Hepatic stellate cell (primary cell): Measurements from ENCODE around the gene TFF2.

Experiments
- DNase-seq: peaks from one replicate; pipeline ENCODE4 v3.0.0; 2011; ENCODE audit warnings: low spot score

TFF2 gene

GRCh38 chr21:42350927-42351426 lies at the start of gene TFF2:
TSS of gene TFF2 (minus strand) at chr21:42350994. CDS start at chr21:42350957, 37 bp downstream.
- DNase-seq, result no peak

- DNase-seq, result no peak
Measured at GRCh38 chr21:42400525-42400924, 49.7 kb upstream of the TFF2 start.

- DNase-seq, result no peak
Measured at GRCh38 chr21:42398436-42399028, 47.7 kb upstream of the TFF2 start.

GRCh38 chr21:42397746-42398394 lies 47.1 kb upstream of the TFF2 start:
- no peak for DNase-seq

GRCh38 chr21:42396799-42397745 lies 46.3 kb upstream of the TFF2 start:
- no peak for DNase-seq

- DNase-seq, result no peak
Measured at GRCh38 chr21:42395905-42396651, 45.3 kb upstream of the TFF2 start, which contains the start of gene TMPRSS3. TSS of gene TMPRSS3 (minus strand) at chr21:42396052. CDS start at chr21:42395417, 635 bp downstream.

- DNase-seq, result no peak
Measured at GRCh38 chr21:42395302-42395701, 44.5 kb upstream of the TFF2 start.

GRCh38 chr21:42393443-42393950 lies 42.7 kb upstream of the TFF2 start:
- DNase-seq, result no peak

GRCh38 chr21:42392731-42393442 lies 42.1 kb upstream of the TFF2 start:
- DNase-seq, result no peak

- DNase-seq, result no peak
Measured at GRCh38 chr21:42391297-42391696, 40.5 kb upstream of the TFF2 start.

GRCh38 chr21:42390696-42391095 lies 39.9 kb upstream of the TFF2 start:
- DNase-seq, result no peak

GRCh38 chr21:42390193-42390592 lies 39.4 kb upstream of the TFF2 start:
- no peak for DNase-seq

GRCh38 chr21:42389449-42389835 lies 38.6 kb upstream of the TFF2 start:
- no peak for DNase-seq

GRCh38 chr21:42388740-42389448 lies 38.1 kb upstream of the TFF2 start:
- no peak for DNase-seq

- DNase-seq, result no peak
Measured at GRCh38 chr21:42387843-42388340, 37.1 kb upstream of the TFF2 start.

GRCh38 chr21:42387164-42387563 lies 36.4 kb upstream of the TFF2 start:
- DNase-seq, result no peak

GRCh38 chr21:42386034-42386591 lies 35.3 kb upstream of the TFF2 start:
- no peak for DNase-seq

- no peak for DNase-seq
Measured at GRCh38 chr21:42385619-42386018, 34.8 kb upstream of the TFF2 start.

- DNase-seq, result no peak
Measured at GRCh38 chr21:42384989-42385388, 34.2 kb upstream of the TFF2 start.
